HEK293 (cell line): ENCODE data around the gene PDP2.

Experiments
- ELK4 ChIP-seq: IDR thresholded peaks from 2 replicates; pipeline ENCODE4 v1.6.1; 2011; ENCODE audit warnings: mild to moderate bottlenecking, low read depth, low read length, borderline replicate concordance
- HIC1 ChIP-seq: fragments of 450-650 bp; formaldehyde crosslinking; IDR thresholded peaks from 2 replicates; pipeline ENCODE4 v1.5.1; 2016; ENCODE audit warnings: missing biosample characterization, missing genetic modification characterization
- HOXA7 ChIP-seq: sonication (generic); formaldehyde crosslinking; IDR thresholded peaks from 2 replicates; pipeline ENCODE4 v1.8.1; 2022; ENCODE audit warnings: missing genetic modification reagents, borderline replicate concordance
- KLF17 ChIP-seq: fragments of 450-650 bp; formaldehyde crosslinking; IDR thresholded peaks from 2 replicates; pipeline ENCODE4 v1.5.1; 2016; ENCODE audit warnings: missing biosample characterization, missing genetic modification characterization
- REPIN1 ChIP-seq: fragments of 450-650 bp; formaldehyde crosslinking; IDR thresholded peaks from 2 replicates; pipeline ENCODE4 v1.5.1; 2017; ENCODE audit warnings: missing biosample characterization, missing genetic modification characterization, low read depth
- SP7 ChIP-seq: fragments of 450-650 bp; formaldehyde crosslinking; IDR thresholded peaks from 2 replicates; pipeline ENCODE4 v1.5.1; 2016; ENCODE audit warnings: missing biosample characterization, missing genetic modification characterization
- WT1 ChIP-seq: fragments of 450-650 bp; formaldehyde crosslinking; IDR thresholded peaks from 2 replicates; pipeline ENCODE4 v1.5.1; 2016; ENCODE audit warnings: missing biosample characterization, missing genetic modification characterization
- ZBTB17 ChIP-seq: fragments of 450-650 bp; formaldehyde crosslinking; IDR thresholded peaks from 2 replicates; pipeline ENCODE4 v1.5.1; 2016; ENCODE audit warnings: missing biosample characterization, missing genetic modification characterization
- ZBTB48 ChIP-seq: fragments of 450-650 bp; formaldehyde crosslinking; IDR thresholded peaks from 2 replicates; pipeline ENCODE4 v1.5.1; 2016; ENCODE audit warnings: missing biosample characterization, missing genetic modification characterization
- ZFP3 ChIP-seq: fragments of 450-650 bp; formaldehyde crosslinking; IDR thresholded peaks from 2 replicates; pipeline ENCODE4 v1.5.1; 2016; ENCODE audit warnings: low read depth, missing biosample characterization, missing genetic modification characterization
- ZNF10 ChIP-seq: fragments of 450-650 bp; formaldehyde crosslinking; IDR thresholded peaks from 2 replicates; pipeline ENCODE4 v1.5.1; 2017; ENCODE audit warnings: missing biosample characterization, missing genetic modification characterization
- ZNF112 ChIP-seq: fragments of 450-650 bp; formaldehyde crosslinking; IDR thresholded peaks from 2 replicates; pipeline ENCODE4 v1.5.0; 2017; ENCODE audit warnings: missing biosample characterization, missing genetic modification characterization
- ZNF175 ChIP-seq: fragments of 450-650 bp; formaldehyde crosslinking; IDR thresholded peaks from 2 replicates; pipeline ENCODE4 v1.5.1; 2016; ENCODE audit warnings: missing biosample characterization, missing genetic modification characterization
- ZNF19 ChIP-seq: fragments of 450-650 bp; formaldehyde crosslinking; IDR thresholded peaks from 2 replicates; pipeline ENCODE4; 2016; ENCODE audit warnings: missing biosample characterization, missing genetic modification characterization, low read depth
- ZNF341 ChIP-seq: fragments of 450-650 bp; formaldehyde crosslinking; IDR thresholded peaks from 2 replicates; pipeline ENCODE4; 2016; ENCODE audit warnings: low read depth, missing biosample characterization, missing genetic modification characterization
- ZNF37A ChIP-seq: fragments of 450-650 bp; IDR thresholded peaks from 2 replicates; pipeline ENCODE4 v1.5.1; 2018; ENCODE audit warnings: missing biosample characterization, missing genetic modification characterization
- ZNF391 ChIP-seq: fragments of 450-650 bp; formaldehyde crosslinking; IDR thresholded peaks from 2 replicates; pipeline ENCODE4 v1.5.1; 2016; ENCODE audit warnings: low read depth, missing biosample characterization, missing genetic modification characterization, borderline replicate concordance
- ZNF404 ChIP-seq: fragments of 450-650 bp; formaldehyde crosslinking; IDR thresholded peaks from 2 replicates; pipeline ENCODE4 v1.5.1; 2017; ENCODE audit warnings: missing biosample characterization, missing genetic modification characterization
- ZNF423 ChIP-seq: fragments of 450-650 bp; formaldehyde crosslinking; IDR thresholded peaks from 2 replicates; pipeline ENCODE4 v1.5.1; 2016; ENCODE audit warnings: missing biosample characterization, missing genetic modification characterization
- ZNF426 ChIP-seq: fragments of 450-650 bp; formaldehyde crosslinking; IDR thresholded peaks from 2 replicates; pipeline ENCODE4 v1.5.1; 2017; ENCODE audit warnings: missing biosample characterization, missing genetic modification characterization, mild to moderate bottlenecking, inconsistent platforms, moderate library complexity
- ZNF473 ChIP-seq: fragments of 450-650 bp; formaldehyde crosslinking; IDR thresholded peaks from 2 replicates; pipeline ENCODE4 v1.5.1; 2017; ENCODE audit warnings: missing biosample characterization, missing genetic modification characterization
- ZNF501 ChIP-seq: fragments of 450-650 bp; formaldehyde crosslinking; IDR thresholded peaks from 2 replicates; pipeline ENCODE4 v1.5.1; 2016; ENCODE audit warnings: missing biosample characterization, missing genetic modification characterization
- ZNF530 ChIP-seq: fragments of 450-650 bp; formaldehyde crosslinking; IDR thresholded peaks from 2 replicates; pipeline ENCODE4 v1.5.1; 2016; ENCODE audit warnings: low read depth, missing biosample characterization, missing genetic modification characterization
- ZNF571 ChIP-seq: fragments of 450-650 bp; formaldehyde crosslinking; IDR thresholded peaks from 2 replicates; pipeline ENCODE4 v1.5.0; 2017; ENCODE audit warnings: missing biosample characterization, missing genetic modification characterization
- ZNF596 ChIP-seq: fragments of 450-650 bp; IDR thresholded peaks from 2 replicates; pipeline ENCODE4 v1.5.0; 2018; ENCODE audit warnings: missing biosample characterization, mild to moderate bottlenecking, missing genetic modification characterization, moderate library complexity
- ZNF610 ChIP-seq: fragments of 450-650 bp; formaldehyde crosslinking; IDR thresholded peaks from 2 replicates; pipeline ENCODE4 v1.5.1; 2016; ENCODE audit warnings: missing biosample characterization, missing genetic modification characterization, borderline replicate concordance
- ZNF658 ChIP-seq: fragments of 450-650 bp; formaldehyde crosslinking; IDR thresholded peaks from 2 replicates; pipeline ENCODE4; 2016; ENCODE audit warnings: missing biosample characterization, missing genetic modification characterization
- ZNF670 ChIP-seq: fragments of 450-650 bp; formaldehyde crosslinking; IDR thresholded peaks from 2 replicates; pipeline ENCODE4 v1.5.1; 2016; ENCODE audit warnings: missing biosample characterization, missing genetic modification characterization, low read depth
- ZNF677 ChIP-seq: fragments of 450-650 bp; IDR thresholded peaks from 2 replicates; pipeline ENCODE4 v1.5.0; 2018; ENCODE audit warnings: missing biosample characterization, mild to moderate bottlenecking, missing genetic modification characterization, moderate library complexity
- ZNF776 ChIP-seq: fragments of 450-650 bp; formaldehyde crosslinking; IDR thresholded peaks from 2 replicates; pipeline ENCODE4 v1.5.0; 2017; ENCODE audit warnings: missing biosample characterization, missing genetic modification characterization, borderline replicate concordance
- ZSCAN16 ChIP-seq: fragments of 450-650 bp; formaldehyde crosslinking; IDR thresholded peaks from 2 replicates; pipeline ENCODE4 v1.5.1; 2016; ENCODE audit warnings: missing biosample characterization, missing genetic modification characterization
- ZSCAN18 ChIP-seq: fragments of 450-650 bp; formaldehyde crosslinking; IDR thresholded peaks from 2 replicates; pipeline ENCODE4 v1.5.1; 2016; ENCODE audit warnings: missing biosample characterization, missing genetic modification characterization
- TF ChIP-seq, protein P1 (sequence below): fragments of 450-650 bp; formaldehyde crosslinking; IDR thresholded peaks from 2 replicates; pipeline ENCODE4 v1.5.1; 2016; ENCODE audit warnings: missing biosample characterization, missing genetic modification characterization
- TF ChIP-seq, protein P2 (sequence below): fragments of 450-650 bp; formaldehyde crosslinking; IDR thresholded peaks from 2 replicates; pipeline ENCODE4 v1.5.1; 2017; ENCODE audit warnings: missing biosample characterization, missing genetic modification characterization

The PDP2 gene

GRCh38 chr16:66832661-66833305 lies 47.5 kb upstream of the PDP2 start (continued):
- no peak for TF ChIP-seq KLF17 (tag by site-specific recombination)
- no peak for TF ChIP-seq ZNF571 (tag by site-specific recombination)
- TF ChIP-seq ZSCAN16 (tag by site-specific recombination), result no peak
- TF ChIP-seq ZNF670, result no peak
- TF ChIP-seq WT1 (tag by site-specific recombination), result no peak
- TF ChIP-seq ZNF391 (tag by site-specific recombination), result no peak
- TF ChIP-seq, protein P1, sequence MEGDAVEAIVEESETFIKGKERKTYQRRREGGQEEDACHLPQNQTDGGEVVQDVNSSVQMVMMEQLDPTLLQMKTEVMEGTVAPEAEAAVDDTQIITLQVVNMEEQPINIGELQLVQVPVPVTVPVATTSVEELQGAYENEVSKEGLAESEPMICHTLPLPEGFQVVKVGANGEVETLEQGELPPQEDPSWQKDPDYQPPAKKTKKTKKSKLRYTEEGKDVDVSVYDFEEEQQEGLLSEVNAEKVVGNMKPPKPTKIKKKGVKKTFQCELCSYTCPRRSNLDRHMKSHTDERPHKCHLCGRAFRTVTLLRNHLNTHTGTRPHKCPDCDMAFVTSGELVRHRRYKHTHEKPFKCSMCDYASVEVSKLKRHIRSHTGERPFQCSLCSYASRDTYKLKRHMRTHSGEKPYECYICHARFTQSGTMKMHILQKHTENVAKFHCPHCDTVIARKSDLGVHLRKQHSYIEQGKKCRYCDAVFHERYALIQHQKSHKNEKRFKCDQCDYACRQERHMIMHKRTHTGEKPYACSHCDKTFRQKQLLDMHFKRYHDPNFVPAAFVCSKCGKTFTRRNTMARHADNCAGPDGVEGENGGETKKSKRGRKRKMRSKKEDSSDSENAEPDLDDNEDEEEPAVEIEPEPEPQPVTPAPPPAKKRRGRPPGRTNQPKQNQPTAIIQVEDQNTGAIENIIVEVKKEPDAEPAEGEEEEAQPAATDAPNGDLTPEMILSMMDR (tag by site-specific recombination), result no peak
- no peak for TF ChIP-seq ZNF658 (tag by site-specific recombination)
- no peak for TF ChIP-seq ZNF473
- peak; percentile 16; the same call in 1 of the 2 replicates for TF ChIP-seq ZNF10 (tag by site-specific recombination)
- TF ChIP-seq ZNF423 (tag by site-specific recombination), result no peak
- peak; percentile 46; the same call in 1 of the 2 replicates for TF ChIP-seq ZBTB17
- TF ChIP-seq ZSCAN18, result no peak
- TF ChIP-seq ELK4, result no peak
- TF ChIP-seq, protein P2, sequence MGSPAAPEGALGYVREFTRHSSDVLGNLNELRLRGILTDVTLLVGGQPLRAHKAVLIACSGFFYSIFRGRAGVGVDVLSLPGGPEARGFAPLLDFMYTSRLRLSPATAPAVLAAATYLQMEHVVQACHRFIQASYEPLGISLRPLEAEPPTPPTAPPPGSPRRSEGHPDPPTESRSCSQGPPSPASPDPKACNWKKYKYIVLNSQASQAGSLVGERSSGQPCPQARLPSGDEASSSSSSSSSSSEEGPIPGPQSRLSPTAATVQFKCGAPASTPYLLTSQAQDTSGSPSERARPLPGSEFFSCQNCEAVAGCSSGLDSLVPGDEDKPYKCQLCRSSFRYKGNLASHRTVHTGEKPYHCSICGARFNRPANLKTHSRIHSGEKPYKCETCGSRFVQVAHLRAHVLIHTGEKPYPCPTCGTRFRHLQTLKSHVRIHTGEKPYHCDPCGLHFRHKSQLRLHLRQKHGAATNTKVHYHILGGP (tag by site-specific recombination), result no peak
- TF ChIP-seq ZNF341 (tag by site-specific recombination), result no peak
- TF ChIP-seq HOXA7 (CRISPR knock-in tag), result no peak
- TF ChIP-seq ZNF530, result no peak
- no peak for TF ChIP-seq ZNF596 (tag by site-specific recombination)
- no peak for TF ChIP-seq ZNF37A (tag by site-specific recombination)
- TF ChIP-seq ZNF501 (tag by site-specific recombination), result no peak
- no peak for TF ChIP-seq ZNF426 (tag by site-specific recombination)
- TF ChIP-seq ZNF112, result no peak
- no peak for TF ChIP-seq ZNF776
- TF ChIP-seq ZNF175 (tag by site-specific recombination), result no peak
- no peak for TF ChIP-seq ZBTB48
- no peak for TF ChIP-seq ZFP3 (tag by site-specific recombination)
- TF ChIP-seq ZNF19, result no peak
- TF ChIP-seq SP7 (tag by site-specific recombination), result peak; percentile 54
- TF ChIP-seq ZNF677, result no peak
- TF ChIP-seq ZNF610, result no peak
- no peak for TF ChIP-seq HIC1 (tag by site-specific recombination)
- TF ChIP-seq REPIN1, result no peak
- TF ChIP-seq ZNF404, result no peak
